Endothelial cell of umbilical vein (primary cell): ENCODE measurements around the gene PARP8. TPM values are rescaled to one million over a fixed set of nuclear protein-coding genes. Genes with fewer than 3 reads are reported as not detected.

ENCODE experiments used
- BruUV-seq: library from RNA; stranded (reverse); fragments of 400-500 nt; replicated peaks from 2 replicates; lab custom pipeline; 2021; lab: Mats Ljungman, UMichigan
- CTCF ChIA-PET: fragments of 300-600, 350-600 bp; sonication (Branson Sonifier 250); formaldehyde crosslinking; loops from one replicate; lab custom pipeline; 2021; ENCODE audit warnings: antibody characterized with exemption, inconsistent platforms; lab: Charles Lee
- POLR2A ChIA-PET: fragments of 300-600, 350-600 bp; sonication (Branson Sonifier 250); formaldehyde crosslinking; loops from one replicate; lab custom pipeline; 2021; ENCODE audit warnings: antibody characterized with exemption, inconsistent platforms; lab: Charles Lee
- DNase-seq: peaks from one replicate; pipeline ENCODE4 v3.0.0-alpha.2; 2011; ENCODE audit warnings: low read depth, low spot score
- FAIRE-seq: peaks from 2 replicates; lab custom pipeline; 2011; peaks lifted over from hg19 to GRCh38; lab: Jason Lieb, UNC
- H2AFZ ChIP-seq: 2 replicates; pipeline ENCODE4 v1.6.0; 2012; ENCODE audit warnings: low read depth, low read length, control low read depth, inconsistent platforms
- H3K27ac ChIP-seq: 2 replicates; pipeline ENCODE4 v1.5.1; 2011; ENCODE audit warnings: low read depth, mild to moderate bottlenecking, control low read depth, low read length, moderate library complexity; ENCODE audit not compliant: insufficient read depth
- H3K27me3 ChIP-seq, 2 experiments: 2 replicates each; pipeline versions ENCODE4 v1.6.0 to v1.6.1; 2011; ENCODE audit warnings: low read length in 2 of 2, mixed read lengths in 1 of 2; ENCODE audit not compliant: control insufficient read depth in 2 of 2, insufficient read depth in 2 of 2
- H3K36me3 ChIP-seq, 2 experiments: 2 replicates in 1 of 2; 3 replicates in 1 of 2; pipeline ENCODE4 v1.5.1; 2011; ENCODE audit warnings: low read length in 2 of 2, mild to moderate bottlenecking in 1 of 2, moderate library complexity in 1 of 2; ENCODE audit not compliant: control insufficient read depth in 2 of 2, insufficient read depth in 2 of 2; ENCODE audit errors: extremely low read depth in 1 of 2
- H3K4me1 ChIP-seq: 3 replicates; pipeline ENCODE4 v1.5.1; 2011; ENCODE audit warnings: mild to moderate bottlenecking, low read length; ENCODE audit not compliant: control insufficient read depth, insufficient read depth; ENCODE audit errors: extremely low read depth
- H3K4me2 ChIP-seq: 2 replicates; pipeline ENCODE4 v1.6.1; 2011; ENCODE audit warnings: low read length, control low read depth, mixed read lengths; ENCODE audit not compliant: insufficient read depth
- H3K4me3 ChIP-seq, 3 experiments: fragments of 200-600 bp in 1 of 3; sonication (generic), shearing (Covaris generic) in 1 of 3; replicated peaks in 1 of 3; 2 replicates each; pipeline ENCODE4 v1.5.1; 2011 to 2016; ENCODE audit warnings: control low read depth in 3 of 3, low read length in 3 of 3, mild to moderate bottlenecking in 2 of 3, inconsistent platforms in 1 of 3, low read depth in 1 of 3, moderate library complexity in 1 of 3; ENCODE audit not compliant: insufficient read depth in 1 of 3
- H3K79me2 ChIP-seq: 2 replicates; pipeline ENCODE4 v1.6.0; 2012; ENCODE audit warnings: low read length, inconsistent platforms; ENCODE audit not compliant: control insufficient read depth, insufficient read depth
- H3K9ac ChIP-seq: replicated peaks from 2 replicates; pipeline ENCODE3; 2011; ENCODE audit warnings: low read length, control low read depth; ENCODE audit not compliant: insufficient read depth; ENCODE audit errors: extremely low read depth
- H3K9me1 ChIP-seq: replicated peaks from 3 replicates; pipeline ENCODE4 v1.6.0; 2011; ENCODE audit warnings: mild to moderate bottlenecking, low read length; ENCODE audit not compliant: control insufficient read depth, insufficient read depth; ENCODE audit errors: extremely low read depth
- H3K9me3 ChIP-seq: replicated peaks from 2 replicates; pipeline ENCODE4 v1.5.1; 2012; ENCODE audit warnings: low read length, inconsistent platforms; ENCODE audit not compliant: control insufficient read depth, insufficient read depth
- H4K20me1 ChIP-seq: replicated peaks from 2 replicates; pipeline ENCODE3; 2011; ENCODE audit warnings: mild to moderate bottlenecking, low read length; ENCODE audit not compliant: control insufficient read depth, insufficient read depth; ENCODE audit errors: extremely low read depth
- EZH2 ChIP-seq: IDR thresholded peaks from 2 replicates; pipeline ENCODE4 v1.6.1; 2012; ENCODE audit warnings: borderline replicate concordance, low read depth, mild to moderate bottlenecking, moderate library complexity, low read length, inconsistent platforms; ENCODE audit not compliant: severe bottlenecking
- FOS ChIP-seq: IDR thresholded peaks from 2 replicates; pipeline ENCODE4 v1.6.1; 2011; ENCODE audit warnings: mild to moderate bottlenecking, low read length, moderate library complexity, borderline replicate concordance; ENCODE audit not compliant: insufficient read depth
- GATA2 ChIP-seq: IDR thresholded peaks from 2 replicates; pipeline ENCODE4 v1.7.0; 2011; ENCODE audit warnings: low read depth, mild to moderate bottlenecking, moderate library complexity, mixed read lengths, low read length; ENCODE audit not compliant: insufficient read length, insufficient read depth
- MYC ChIP-seq: IDR thresholded peaks from one replicate; pipeline ENCODE4 v1.6.1; 2011; ENCODE audit warnings: mild to moderate bottlenecking, low read depth, low read length
- POLR2A ChIP-seq: IDR thresholded peaks from 2 replicates; pipeline ENCODE4 v1.6.1; 2012; ENCODE audit warnings: low read depth, mild to moderate bottlenecking, control low read depth, low read length
- POLR2AphosphoS5 ChIP-seq: IDR thresholded peaks from 2 replicates; pipeline ENCODE4 v1.6.1; 2012; ENCODE audit warnings: low read depth, mild to moderate bottlenecking, control low read depth, low read length, moderate library complexity; ENCODE audit not compliant: insufficient read depth
- dilution Hi-C: fragments of 300-500 bp; cut with MboI; formaldehyde crosslinking; loops from one replicate; pipeline ENCODE4 v1.15.0; 2019; ENCODE audit warnings: low sequenced_read_pairs; ENCODE audit not compliant: extremely low pct_ligation_motif_present
- intact Hi-C: fragments of 100-400 bp; cut with micrococcal nuclease; formaldehyde crosslinking; loops from one replicate; pipeline ENCODE4 v1.10.0; 2022
- polyA plus RNA-seq, 4 experiments: library from polyadenylated mRNA; depleted of rRNA in 3 of 4; stranded (reverse) in 3 of 4; unstranded in 1 of 4; fragments of >200 nt; gene quantifications; 2 replicates each; pipeline versions ENCODE4 v1.2.1 to v1.2.3, GENCODE V29; 2011 to 2012; ENCODE audit warnings: missing spikeins in 1 of 4
- total RNA-seq: library from RNA; stranded (reverse); gene quantifications from 2 replicates; pipeline ENCODE4 v1.2.3, GENCODE V29; 2021
- TF ChIP-seq, protein P1 (sequence below), 2 donors: IDR thresholded peaks; 1 replicate in 1 of 2; 2 replicates in 1 of 2; pipeline ENCODE4 v1.5.1; 2011; ENCODE audit warnings: low read length in 2 of 2, mild to moderate bottlenecking in 2 of 2, moderate library complexity in 2 of 2, control low read depth in 1 of 2, inconsistent platforms in 1 of 2, low read depth in 1 of 2; ENCODE audit not compliant: insufficient read depth in 1 of 2; ENCODE audit errors: extremely low read depth in 1 of 2

PARP8 gene
- total and polyA plus RNA-seq, 2 donors (not counting 3 experiments of a cell fraction or from before 2014, with no cell fraction given) = 0.03 to 0.60 TPM

DNA sequence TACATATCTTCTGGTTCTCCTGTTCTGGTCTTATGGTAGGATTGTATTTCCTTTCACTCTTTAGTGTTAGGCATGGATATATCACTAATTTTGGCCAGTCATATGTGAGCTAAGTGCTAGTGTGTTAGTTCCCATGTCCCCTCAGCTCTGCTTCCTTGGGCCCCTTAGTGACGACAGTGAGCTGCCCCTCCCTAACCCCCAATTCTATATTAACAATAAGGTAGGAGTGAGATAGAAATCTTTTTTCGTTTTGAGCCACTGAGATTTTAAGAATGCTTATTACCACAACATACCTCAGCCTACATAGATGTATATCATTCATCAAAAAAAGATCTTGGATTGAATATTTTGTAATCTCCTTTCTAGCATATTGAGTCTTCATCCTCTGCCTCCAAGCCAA is 100.5 kb downstream of the PARP8 start:
- Histone ChIP-seq H4K20me1 (no peaks in the 10 kb centered on the region), H3K36me3 (no peaks in the 10 kb centered on the region), H3K9me1 (no peaks in the 10 kb centered on the region), H3K27ac (no peak overlapping the region), H3K79me2 (no peaks in the 10 kb centered on the region), H3K4me1 (no peaks in the 10 kb centered on the region), H3K9ac (no peak overlapping the region), H3K4me2 (no peak overlapping the region), H3K9me3 (peaks cover 2% of the 10 kb centered on the region), H3K4me3 (no peak overlapping the region), H3K27me3 (no peaks in the 10 kb centered on the region), H2AFZ (no peak overlapping the region)
- BruUV-seq = no TSS peak
- dilution Hi-C loops = no loop called here
- DNase-seq = no peak
- CTCF ChIA-PET = no interaction called here
- POLR2A ChIA-PET = no interaction called here
- FAIRE-seq = no peak
- intact Hi-C loops = no loop called here
- TF ChIP-seq MYC (no peak), FOS (no peak), GATA2 (no peak), POLR2A (no peak), POLR2AphosphoS5 (no peak)
- TF ChIP-seq, protein P1, sequence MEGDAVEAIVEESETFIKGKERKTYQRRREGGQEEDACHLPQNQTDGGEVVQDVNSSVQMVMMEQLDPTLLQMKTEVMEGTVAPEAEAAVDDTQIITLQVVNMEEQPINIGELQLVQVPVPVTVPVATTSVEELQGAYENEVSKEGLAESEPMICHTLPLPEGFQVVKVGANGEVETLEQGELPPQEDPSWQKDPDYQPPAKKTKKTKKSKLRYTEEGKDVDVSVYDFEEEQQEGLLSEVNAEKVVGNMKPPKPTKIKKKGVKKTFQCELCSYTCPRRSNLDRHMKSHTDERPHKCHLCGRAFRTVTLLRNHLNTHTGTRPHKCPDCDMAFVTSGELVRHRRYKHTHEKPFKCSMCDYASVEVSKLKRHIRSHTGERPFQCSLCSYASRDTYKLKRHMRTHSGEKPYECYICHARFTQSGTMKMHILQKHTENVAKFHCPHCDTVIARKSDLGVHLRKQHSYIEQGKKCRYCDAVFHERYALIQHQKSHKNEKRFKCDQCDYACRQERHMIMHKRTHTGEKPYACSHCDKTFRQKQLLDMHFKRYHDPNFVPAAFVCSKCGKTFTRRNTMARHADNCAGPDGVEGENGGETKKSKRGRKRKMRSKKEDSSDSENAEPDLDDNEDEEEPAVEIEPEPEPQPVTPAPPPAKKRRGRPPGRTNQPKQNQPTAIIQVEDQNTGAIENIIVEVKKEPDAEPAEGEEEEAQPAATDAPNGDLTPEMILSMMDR (IDR thresholded peaks at IDR 0.05; ENCODE audit: extremely low read depth in 1 of 2, insufficient read depth in 1 of 2, low read depth in 1 of 2, low read length in 2 of 2) = no peak

DNA sequence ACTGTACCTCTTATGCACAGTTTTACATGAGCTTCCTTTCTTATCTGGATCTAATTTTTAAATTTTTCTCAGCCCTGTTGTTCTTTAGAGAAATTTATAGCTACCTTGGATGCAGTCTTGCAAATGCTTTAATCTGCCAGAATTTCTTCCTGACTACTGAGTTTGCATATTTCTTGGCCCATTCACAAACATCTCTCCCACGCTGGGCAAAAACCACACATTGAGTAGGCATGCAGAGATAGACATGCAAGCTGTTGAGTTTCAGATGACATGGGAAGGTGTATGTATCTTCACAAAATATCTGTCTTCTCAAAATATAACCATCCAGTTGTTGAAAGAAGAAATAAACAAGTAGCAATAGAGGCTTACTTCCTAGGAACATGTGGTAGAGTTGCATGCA is 101.2 kb downstream of the PARP8 start:
- Histone ChIP-seq H3K9me1 (no peaks in the 10 kb centered on the region), H3K36me3 (no peaks in the 10 kb centered on the region), H3K4me2 (no peak overlapping the region), H3K79me2 (no peaks in the 10 kb centered on the region), H2AFZ (no peak overlapping the region), H4K20me1 (no peaks in the 10 kb centered on the region), H3K9ac (no peak overlapping the region), H3K27me3 (no peaks in the 10 kb centered on the region), H3K9me3 (peaks cover 2% of the 10 kb centered on the region), H3K27ac (no peak overlapping the region), H3K4me3 (no peak overlapping the region), H3K4me1 (no peaks in the 10 kb centered on the region)
- BruUV-seq = no TSS peak
- dilution Hi-C loops = no loop called here
- FAIRE-seq (no peak), DNase-seq (no peak)
- ChIA-PET POLR2A (no interaction called here), CTCF (no interaction called here)
- intact Hi-C loops = no loop called here
- TF ChIP-seq POLR2A (no peak), EZH2 (no peak), GATA2 (no peak)
- TF ChIP-seq, protein P1 (IDR thresholded peaks at IDR 0.05; ENCODE audit: extremely low read depth in 1 of 2, insufficient read depth in 1 of 2, low read depth in 1 of 2, low read length in 2 of 2) = no peak
